Small intestine (tissue), 7 donors: ENCODE results near the gene OSBPL10. TPM values are rescaled to one million over a fixed set of nuclear protein-coding genes. Genes with fewer than 3 reads are reported as not detected.

Experiments used
- DNase-seq, 2 donors: peaks; one replicate each; pipeline versions ENCODE4 v3.0.0 to v3.0.0-alpha.2; 2013
- FAIRE-seq: peaks from 2 replicates; lab custom pipeline; 2012; peaks lifted over from hg19 to GRCh38; lab: Jason Lieb, UNC
- H3K27ac ChIP-seq, 3 donors: one replicate each; pipeline ENCODE4 v1.5.1; 2013; ENCODE audit warnings: low read length in 2 of 3, mild to moderate bottlenecking in 2 of 3, control low read depth in 1 of 3, inconsistent platforms in 1 of 3, low read depth in 1 of 3, moderate library complexity in 1 of 3
- H3K27me3 ChIP-seq, 3 donors: one replicate each; pipeline ENCODE4 v1.6.1; 2013; ENCODE audit warnings: low read length in 3 of 3, inconsistent platforms in 1 of 3; ENCODE audit not compliant: control insufficient read depth in 3 of 3, insufficient read depth in 3 of 3
- H3K36me3 ChIP-seq, 3 donors: one replicate each; pipeline ENCODE4 v1.6.1; 2013; ENCODE audit warnings: low read length in 3 of 3, inconsistent platforms in 1 of 3, low read depth in 1 of 3, mild to moderate bottlenecking in 1 of 3, moderate library complexity in 1 of 3; ENCODE audit not compliant: control insufficient read depth in 3 of 3, insufficient read depth in 2 of 3
- H3K4me1 ChIP-seq, 3 donors: one replicate each; pipeline ENCODE4 v1.6.1; 2013; ENCODE audit warnings: low read length in 2 of 3, inconsistent platforms in 1 of 3, low read depth in 1 of 3, mild to moderate bottlenecking in 1 of 3, moderate library complexity in 1 of 3; ENCODE audit not compliant: control insufficient read depth in 3 of 3, insufficient read depth in 2 of 3
- H3K4me3 ChIP-seq, 3 donors: one replicate each; pipeline ENCODE4 v1.5.1; 2013; ENCODE audit warnings: low read length in 3 of 3, control low read depth in 1 of 3, inconsistent platforms in 1 of 3, low read depth in 1 of 3, mild to moderate bottlenecking in 1 of 3, moderate library complexity in 1 of 3
- H3K9me3 ChIP-seq, 2 donors: one replicate each; pipeline ENCODE4 v1.6.1; 2013; ENCODE audit warnings: low read depth in 1 of 2, low read length in 1 of 2; ENCODE audit not compliant: control insufficient read depth in 2 of 2, insufficient read depth in 1 of 2
- WGBS, 3 donors: extraction: QIAGEN DNeasy Blood & Tissue Kit; methylation state at CpG; one replicate each; pipeline ENCODE4 v1.1.7; 2013; 5-methylcytosine and 5-hydroxymethylcytosine counted together
- polyA plus RNA-seq, 4 donors: library from polyadenylated mRNA; stranded (reverse) in 3 of 4; unstranded in 1 of 4; fragments of 200-250 nt in 3 of 4; fragments of 120-200 nt in 1 of 4; gene quantifications; one replicate each; pipeline versions ENCODE4 v1.2.1 to v1.2.3, GENCODE V29; 2013
- donor health status: healthy with polysubstance abuse.
- donor health status: control.
- donor health status: control.
- donor health status: Bipolar disorder and iron deficiency.
- donor health status: healthy.

OSBPL10 gene
- polyA plus RNA-seq, 4 donors = 1.4 to 8.6 (median 3.8) TPM

DNA sequence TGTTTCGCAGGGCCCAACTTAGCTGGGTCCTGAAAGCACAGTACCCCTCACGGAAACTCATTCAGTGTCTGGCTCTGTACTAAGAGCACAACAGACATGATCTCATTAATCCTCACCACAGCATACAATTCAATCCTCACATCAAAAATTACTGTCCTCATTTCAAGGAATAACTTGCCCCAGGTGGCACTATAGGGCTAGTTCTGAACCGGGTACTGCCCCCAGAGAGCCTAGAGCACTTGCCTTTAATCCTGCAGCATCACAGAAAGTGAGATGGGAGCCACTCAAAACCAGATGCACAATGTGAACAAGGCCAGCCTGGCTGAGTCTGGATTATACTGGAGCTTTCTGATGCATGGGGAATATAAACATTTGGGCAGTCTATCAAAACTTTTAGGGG lies 122.6 kb downstream of the OSBPL10 start:
- FAIRE-seq = no peak
- DNase-seq = no peak
- no peak overlapping the region for H3K27ac ChIP-seq
- H3K27me3 ChIP-seq = no peaks in the 10 kb centered on the region
- no peaks in the 10 kb centered on the region for H3K36me3 ChIP-seq
- 65 to 81% (median 75%) methylated on average over 3 of the region's 3 CpGs for WGBS, 3 donors
- H3K4me1 ChIP-seq = no peaks in the 10 kb centered on the region
- H3K4me3 ChIP-seq = no peak overlapping the region
- H3K9me3 ChIP-seq = no peaks in the 10 kb centered on the region

- FAIRE-seq = no peak
- no peak for DNase-seq
- Histone ChIP-seq H3K9me3 (no peaks in the 10 kb centered on the region), H3K4me3 (no peak overlapping the region), H3K27me3 (no peaks in the 10 kb centered on the region), H3K27ac (no peak overlapping the region), H3K4me1 (no peaks in the 10 kb centered on the region), H3K36me3 (peaks cover 0 to 2% (median 0%) of the 10 kb centered on the region in 3 donors)
- 31 to 55% (median 39%) methylated on average over 3 of the region's 3 CpGs for WGBS, 3 donors
Measured at GRCh38 chr3:31853580-31853979, 127.5 kb downstream of the OSBPL10 start.

DNA sequence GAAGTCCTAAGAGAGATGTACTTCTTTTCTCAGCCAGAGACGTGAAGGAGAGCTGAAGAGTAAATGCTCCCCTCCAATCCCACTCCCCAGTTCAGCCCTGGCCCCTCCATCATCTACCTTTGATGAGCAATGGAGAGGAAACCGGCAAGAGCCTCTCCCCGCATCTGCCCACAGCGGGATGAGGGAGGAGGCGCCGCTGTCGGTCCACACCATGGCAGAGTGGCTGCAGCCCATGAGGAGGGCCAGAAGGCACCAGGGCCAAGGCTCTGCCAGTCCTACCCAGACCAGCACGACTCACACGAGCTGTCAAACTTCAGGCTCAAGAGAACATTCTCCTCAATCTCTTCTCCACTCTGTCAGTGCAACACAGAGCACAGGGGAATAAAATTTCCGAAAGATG lies 129.8 kb downstream of the OSBPL10 start:
- Histone ChIP-seq H3K27me3 (no peaks in the 10 kb centered on the region), H3K4me1 (no peaks in the 10 kb centered on the region), H3K4me3 (no peak overlapping the region), H3K9me3 (no peaks in the 10 kb centered on the region), H3K36me3 (peaks cover 0 to 6% (median 0%) of the 10 kb centered on the region in 3 donors), H3K27ac (no peak overlapping the region)
- 86 to 92% (median 89%) methylated on average over 10 of the region's 10 CpGs for WGBS, 3 donors
- no peak for FAIRE-seq
- no peak for DNase-seq

GRCh38 chr3:31848911-31849310 lies 132.2 kb downstream of the OSBPL10 start:
- H3K4me3 ChIP-seq = no peak overlapping the region
- H3K9me3 ChIP-seq = no peaks in the 10 kb centered on the region
- H3K27me3 ChIP-seq = no peaks in the 10 kb centered on the region
- no peak overlapping the region for H3K27ac ChIP-seq
- FAIRE-seq (no peak), DNase-seq (peak; percentile 4 to 26)
- no peaks in the 10 kb centered on the region for H3K4me1 ChIP-seq
- H3K36me3 ChIP-seq = peaks cover 0 to 6% (median 0%) of the 10 kb centered on the region in 3 donors

DNA sequence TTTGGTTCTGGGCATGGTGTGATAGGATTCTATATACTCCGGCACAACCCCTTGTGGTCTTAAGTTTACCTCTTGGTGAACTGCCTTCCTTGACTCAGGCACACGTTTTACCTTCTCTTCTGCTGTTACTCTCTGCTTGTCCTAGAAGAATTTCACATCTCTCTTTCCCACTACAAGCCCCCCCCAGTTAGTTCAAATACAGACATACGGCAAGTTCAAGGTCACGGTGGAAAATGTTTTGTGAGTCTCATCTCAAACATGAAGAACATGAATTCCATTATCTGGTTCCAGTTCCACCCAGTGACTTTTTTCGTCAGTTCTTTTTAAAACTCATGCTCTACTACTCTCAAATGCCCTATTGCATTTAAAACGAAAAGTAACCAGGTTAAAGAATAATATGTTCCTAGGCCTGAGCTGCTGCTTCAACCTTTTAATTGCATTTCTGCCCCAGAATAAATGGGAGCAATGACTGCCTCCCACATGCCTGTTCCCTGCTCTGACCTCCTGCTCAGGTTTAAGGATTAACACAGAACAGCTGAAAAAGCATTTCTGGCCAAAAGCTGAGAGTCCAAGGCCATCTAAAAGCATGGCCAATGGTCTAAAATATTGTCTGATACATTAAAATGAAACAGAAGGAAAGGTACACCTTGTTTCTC lies 132.8 kb downstream of the OSBPL10 start:
- FAIRE-seq = no peak

GRCh38 chr3:31847760-31848159 lies 133.3 kb downstream of the OSBPL10 start:
- WGBS, 3 donors = 88 to 98% (median 98%) methylated on average over 6 of the region's 6 CpGs
- no peak overlapping the region for H3K27ac ChIP-seq
- FAIRE-seq = no peak

More for the DNA sequence above, 132.8 kb downstream of the OSBPL10 start:
- no peak for DNase-seq
- Histone ChIP-seq H3K4me3 (no peak overlapping the region), H3K36me3 (peaks cover 0 to 6% (median 0%) of the 10 kb centered on the region in 3 donors), H3K9me3 (no peaks in the 10 kb centered on the region), H3K27me3 (no peaks in the 10 kb centered on the region), H3K27ac (no peak overlapping the region), H3K4me1 (no peaks in the 10 kb centered on the region)
- 86 to 93% (median 88%) methylated on average over 6 of the region's 6 CpGs for WGBS, 3 donors

DNA sequence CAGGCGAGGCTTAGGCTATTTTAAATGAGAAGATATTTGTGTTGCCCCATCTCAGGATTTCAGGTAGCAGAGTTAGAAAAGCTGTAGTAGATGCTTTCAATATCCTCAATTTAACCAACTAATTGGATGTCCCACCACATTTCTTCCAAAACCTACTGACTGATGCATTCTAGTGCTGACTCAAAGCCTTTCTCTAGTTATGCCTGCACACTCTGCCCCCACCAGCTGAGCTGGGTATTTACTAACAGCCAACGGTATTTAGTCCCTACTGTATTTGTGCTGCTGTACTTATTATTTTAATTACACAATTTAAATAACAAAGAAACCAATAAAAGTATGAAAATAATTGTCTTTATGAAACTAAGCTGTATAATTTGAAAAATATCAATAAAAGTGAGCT lies 139.5 kb downstream of the OSBPL10 start:
- no peaks in the 10 kb centered on the region for H3K9me3 ChIP-seq
- FAIRE-seq (no peak), DNase-seq (no peak)
- H3K4me3 ChIP-seq = no peak overlapping the region
- H3K4me1 ChIP-seq = no peaks in the 10 kb centered on the region
- no peaks in the 10 kb centered on the region for H3K36me3 ChIP-seq
- WGBS, 3 donors = 85 to 88% (median 86%) methylated on average over 2 of the region's 2 CpGs
- H3K27me3 ChIP-seq = no peaks in the 10 kb centered on the region
- no peak overlapping the region for H3K27ac ChIP-seq

More at GRCh38 chr3:31847760-31848159, 133.3 kb downstream of the OSBPL10 start:
- Histone ChIP-seq H3K36me3 (peaks cover 0 to 6% (median 0%) of the 10 kb centered on the region in 3 donors), H3K4me3 (no peak overlapping the region), H3K4me1 (no peaks in the 10 kb centered on the region), H3K9me3 (no peaks in the 10 kb centered on the region), H3K27me3 (no peaks in the 10 kb centered on the region)
- no peak for DNase-seq

DNA sequence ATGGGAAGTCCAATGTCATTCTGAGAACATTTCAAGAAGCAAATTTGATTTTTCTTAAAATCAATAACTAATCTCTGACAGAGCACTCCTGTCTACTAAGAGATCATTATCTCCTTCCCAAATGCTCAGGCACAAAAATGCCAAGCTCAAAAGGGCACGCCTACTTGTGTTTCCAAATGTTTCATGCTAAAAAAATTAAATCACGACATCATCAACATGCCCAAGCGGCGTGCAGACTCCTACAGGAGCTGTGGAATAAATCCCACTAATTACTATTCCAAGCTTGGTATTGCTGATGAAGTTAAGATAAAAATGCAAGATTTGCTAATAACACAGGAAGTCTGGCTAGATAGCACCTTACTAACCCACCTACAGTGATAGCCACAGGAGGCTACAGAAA lies 140.8 kb downstream of the OSBPL10 start:
- H3K4me3 ChIP-seq = no peak overlapping the region
- no peaks in the 10 kb centered on the region for H3K9me3 ChIP-seq
- H3K27me3 ChIP-seq = no peaks in the 10 kb centered on the region
- no peak overlapping the region for H3K27ac ChIP-seq
- WGBS, 3 donors = 94 to 97% (median 94%) methylated on average over 4 of the region's 4 CpGs
- FAIRE-seq (no peak), DNase-seq (no peak)
- H3K4me1 ChIP-seq = no peaks in the 10 kb centered on the region
- H3K36me3 ChIP-seq = no peaks in the 10 kb centered on the region
